ENCODE measurements around the gene SLC39A13.

Gene SLC39A13

GRCh38 chr11:47433157-47433556 lies 24.8 kb downstream of the SLC39A13 start:
- DNase-seq = no peak

- DNase-seq = no peak
Measured at GRCh38 chr11:47434011-47434786, 25.8 kb downstream of the SLC39A13 start.

GRCh38 chr11:47435687-47436086 lies 27.3 kb downstream of the SLC39A13 start:
- no peak for DNase-seq

- no peak for DNase-seq
Measured at GRCh38 chr11:47436726-47437125, 28.3 kb downstream of the SLC39A13 start.

GRCh38 chr11:47437218-47437745 lies 28.9 kb downstream of the SLC39A13 start:
- no peak for DNase-seq

GRCh38 chr11:47437746-47438418 lies 29.5 kb downstream of the SLC39A13 start:
- no peak for DNase-seq

- DNase-seq = no peak
Measured at GRCh38 chr11:47438721-47439120, 30.3 kb downstream of the SLC39A13 start.

GRCh38 chr11:47440054-47440476 lies 31.7 kb downstream of the SLC39A13 start:
- DNase-seq = no peak

- no peak for DNase-seq
Measured at GRCh38 chr11:47441421-47441820, 33.0 kb downstream of the SLC39A13 start.

- no peak for DNase-seq
Measured at GRCh38 chr11:47442514-47442913, 34.1 kb downstream of the SLC39A13 start.

GRCh38 chr11:47443028-47443700 lies 34.8 kb downstream of the SLC39A13 start:
- DNase-seq = no peak

GRCh38 chr11:47443817-47444216 lies 35.4 kb downstream of the SLC39A13 start:
- DNase-seq = no peak

- no peak for DNase-seq
Measured at GRCh38 chr11:47445840-47446239, 37.5 kb downstream of the SLC39A13 start.

- DNase-seq = no peak
Measured at GRCh38 chr11:47446833-47447232, 38.4 kb downstream of the SLC39A13 start.

- no peak for DNase-seq
Measured at GRCh38 chr11:47447906-47448305, 39.5 kb downstream of the SLC39A13 start.

- DNase-seq = no peak
Measured at GRCh38 chr11:47448566-47449427, 40.4 kb downstream of the SLC39A13 start, which contains the start of gene RAPSN. RAPSN (minus strand) TSS chr11:47449136; CDS start chr11:47448964, 172 bp downstream.

GRCh38 chr11:47449541-47449940 lies 41.2 kb downstream of the SLC39A13 start:
- no peak for DNase-seq

GRCh38 chr11:47451436-47451835 lies 43.0 kb downstream of the SLC39A13 start:
- DNase-seq = no peak

- no peak for DNase-seq
Measured at GRCh38 chr11:47451990-47452389, 43.6 kb downstream of the SLC39A13 start.

- DNase-seq = no peak
Measured at GRCh38 chr11:47453365-47453764, 45.0 kb downstream of the SLC39A13 start.

GRCh38 chr11:47454258-47454671 lies 45.9 kb downstream of the SLC39A13 start:
- DNase-seq = peak; percentile 24

- DNase-seq = no peak
Measured at GRCh38 chr11:47460571-47461235, 52.3 kb downstream of the SLC39A13 start.

Measured in NCI-H2107 (cell line).